Measurements from ENCODE around the gene MUC20.

DNA sequence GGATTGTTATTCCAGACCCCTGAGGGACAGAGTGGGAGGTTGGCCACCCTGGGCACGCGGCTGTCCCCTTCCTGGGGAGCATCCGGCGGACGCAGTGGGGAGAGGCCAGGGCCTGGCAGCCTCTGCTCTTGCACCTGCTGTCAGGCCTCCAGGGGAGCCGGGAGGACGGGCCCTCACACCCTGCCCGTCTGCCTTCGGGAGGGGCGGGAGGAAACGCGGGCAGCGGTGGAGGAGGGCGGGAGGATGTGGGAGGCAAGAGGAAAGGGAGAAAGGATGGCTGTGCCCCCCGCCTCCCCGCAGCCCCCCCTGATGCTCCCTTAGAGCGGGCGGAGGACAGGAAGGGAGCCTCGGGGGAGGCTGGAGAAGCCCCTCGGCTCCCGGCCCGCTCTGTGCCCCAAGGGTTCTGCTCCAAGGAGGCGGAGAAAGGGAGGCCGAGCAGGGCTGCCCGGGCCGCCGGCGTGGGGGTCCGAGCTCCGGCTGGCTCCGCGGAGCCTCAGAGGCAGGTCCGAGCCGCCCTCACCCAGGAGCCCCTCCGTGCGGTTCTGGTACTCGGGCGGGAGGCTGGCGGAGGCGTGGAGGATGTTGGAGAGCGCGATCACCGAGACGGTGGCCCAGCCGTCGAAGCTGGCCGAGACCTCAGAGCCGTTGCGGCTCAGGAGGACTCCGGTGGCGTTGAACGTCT, 40.9 kb downstream of the MUC20 start:
- TF ChIP-seq, protein P1, sequence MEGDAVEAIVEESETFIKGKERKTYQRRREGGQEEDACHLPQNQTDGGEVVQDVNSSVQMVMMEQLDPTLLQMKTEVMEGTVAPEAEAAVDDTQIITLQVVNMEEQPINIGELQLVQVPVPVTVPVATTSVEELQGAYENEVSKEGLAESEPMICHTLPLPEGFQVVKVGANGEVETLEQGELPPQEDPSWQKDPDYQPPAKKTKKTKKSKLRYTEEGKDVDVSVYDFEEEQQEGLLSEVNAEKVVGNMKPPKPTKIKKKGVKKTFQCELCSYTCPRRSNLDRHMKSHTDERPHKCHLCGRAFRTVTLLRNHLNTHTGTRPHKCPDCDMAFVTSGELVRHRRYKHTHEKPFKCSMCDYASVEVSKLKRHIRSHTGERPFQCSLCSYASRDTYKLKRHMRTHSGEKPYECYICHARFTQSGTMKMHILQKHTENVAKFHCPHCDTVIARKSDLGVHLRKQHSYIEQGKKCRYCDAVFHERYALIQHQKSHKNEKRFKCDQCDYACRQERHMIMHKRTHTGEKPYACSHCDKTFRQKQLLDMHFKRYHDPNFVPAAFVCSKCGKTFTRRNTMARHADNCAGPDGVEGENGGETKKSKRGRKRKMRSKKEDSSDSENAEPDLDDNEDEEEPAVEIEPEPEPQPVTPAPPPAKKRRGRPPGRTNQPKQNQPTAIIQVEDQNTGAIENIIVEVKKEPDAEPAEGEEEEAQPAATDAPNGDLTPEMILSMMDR (IDR thresholded peaks at IDR 0.05; ENCODE audit: insufficient read depth, low read depth, low read length) = no peak
- TF ChIP-seq EZH2 (IDR thresholded peaks at IDR 0.05; ENCODE audit: insufficient read depth, low read length) = peak; percentile 27
